Gastrocnemius medialis (tissue), 4 donors: ENCODE data around the gene RXRB. TPM values are rescaled to one million over a fixed set of nuclear protein-coding genes. Genes with fewer than 3 reads are reported as not detected.

Source experiments
- ATAC-seq, 2 donors: fragments of 150-250 bp; one replicate each; pipeline ENCODE4 v1.9.1; 2016
- DNase-seq, 2 donors: peaks; one replicate each; pipeline ENCODE4 v3.0.0-alpha.2; 2019
- H3K27ac ChIP-seq, 4 donors: fragments of 200-600 bp; sonication (generic); 1 replicate in 1 of 4; 2 replicates in 3 of 4; pipeline ENCODE4 v1.5.1; 2016 to 2018; ENCODE audit warnings: mild to moderate bottlenecking in 2 of 4, moderate library complexity in 1 of 4
- H3K27me3 ChIP-seq, 3 donors: fragments of 200-600 bp; sonication (generic) in 2 of 3; 1 replicate in 1 of 3; 2 replicates in 2 of 3; pipeline versions ENCODE4 v1.5.1 to v1.6.0; 2016 to 2019; ENCODE audit warnings: mild to moderate bottlenecking in 1 of 3, moderate library complexity in 1 of 3
- H3K36me3 ChIP-seq, 2 donors: fragments of 200-600 bp; sonication (generic) in 1 of 2; one replicate each; pipeline ENCODE4 v1.5.1; 2017 to 2018
- H3K4me1 ChIP-seq, 2 donors: fragments of 200-600 bp; sonication (generic) in 1 of 2; one replicate each; pipeline ENCODE4 v1.5.1; 2016 to 2017; ENCODE audit warnings: mild to moderate bottlenecking in 2 of 2
- H3K4me3 ChIP-seq, 4 donors: fragments of 200-600 bp; sonication (generic) in 3 of 4; 1 replicate in 1 of 4; 2 replicates in 3 of 4; pipeline ENCODE4 v1.5.1; 2016 to 2019; ENCODE audit warnings: mild to moderate bottlenecking in 2 of 4
- H3K9me3 ChIP-seq, 3 donors: fragments of 200-600 bp; sonication (generic) in 2 of 3; 1 replicate in 1 of 3; 2 replicates in 2 of 3; pipeline ENCODE4 v1.5.1; 2016 to 2019
- CTCF ChIP-seq, 5 experiments: fragments of 450-650 bp in 3 of 5; fragments of 200-600 bp in 2 of 5; sonication (generic) in 2 of 5; IDR thresholded peaks in 4 of 5; conservative IDR thresholded peaks in 1 of 5; 1 replicate in 4 of 5; 2 replicates in 1 of 5; pipeline ENCODE4 v1.5.1; 2016 to 2019; ENCODE audit warnings: antibody characterized with exemption in 5 of 5, mild to moderate bottlenecking in 3 of 5, moderate library complexity in 3 of 5
- POLR2A ChIP-seq, 2 donors: fragments of 450-650 bp; IDR thresholded peaks; one replicate each; pipeline ENCODE4 v1.6.1; 2017; ENCODE audit warnings: antibody characterized with exemption in 2 of 2, mild to moderate bottlenecking in 2 of 2, moderate library complexity in 2 of 2
- in situ Hi-C, 4 donors: fragments of 200-750 bp; cut with MboI; loops; one replicate each; pipeline versions ENCODE4 v1.15.0 to v1.8.0; 2017; ENCODE audit warnings: low sequenced_read_pairs in 4 of 4
- intact Hi-C: fragments of 100-400 bp; cut with DNase I; formaldehyde crosslinking; loops from one replicate; pipeline ENCODE4 v1.15.1; 2023; ENCODE audit warnings: low total_unique reads
- total RNA-seq, 4 donors: library from RNA; depleted of rRNA; stranded (reverse); fragments of >200 nt; gene quantifications; one replicate each; pipeline versions ENCODE4 v1.1.0 to v1.2.3, GENCODE V29; 2016

RXRB gene
- total RNA-seq, 4 donors from 2014 or later: 20.8 to 38.4 (median 24.6) TPM

- DNase-seq (no peak), ATAC-seq (no peak)
- Histone ChIP-seq H3K27me3 (no peaks in the 10 kb centered on the region), H3K4me3 (no peak overlapping the region), H3K27ac (no peak overlapping the region), H3K36me3 (no peaks in the 10 kb centered on the region), H3K4me1 (no peaks in the 10 kb centered on the region), H3K9me3 (no peaks in the 10 kb centered on the region)
- in situ Hi-C loops: no loop called here
- intact Hi-C loops: no loop called here
- no peak for TF ChIP-seq POLR2A (IDR thresholded peaks at IDR 0.05)
- no peak for TF ChIP-seq CTCF (IDR thresholded peaks at IDR 0.05 in 4 of 5, conservative IDR thresholded peaks at IDR 0.05 in 1 of 5)
Measured at GRCh38 chr6:33185190-33185589, 15.3 kb downstream of the RXRB start.

GRCh38 chr6:33183071-33183683 lies 17.3 kb downstream of the RXRB start:
- H3K4me3 ChIP-seq: no peak overlapping the region
- H3K27ac ChIP-seq: no peak overlapping the region
- ATAC-seq: no peak
- intact Hi-C loops (no loop called here), in situ Hi-C loops (no loop called here)
- DNase-seq: no peak
- no peaks in the 10 kb centered on the region for H3K36me3 ChIP-seq
- H3K27me3 ChIP-seq: no peaks in the 10 kb centered on the region
- H3K4me1 ChIP-seq: no peaks in the 10 kb centered on the region
- H3K9me3 ChIP-seq: no peaks in the 10 kb centered on the region
- TF ChIP-seq POLR2A (IDR thresholded peaks at IDR 0.05) (no peak), CTCF (IDR thresholded peaks at IDR 0.05 in 4 of 5, conservative IDR thresholded peaks at IDR 0.05 in 1 of 5) (no peak)

GRCh38 chr6:33181141-33181540 lies 19.3 kb downstream of the RXRB start:
- Histone ChIP-seq H3K9me3 (no peaks in the 10 kb centered on the region), H3K36me3 (no peaks in the 10 kb centered on the region), H3K27me3 (no peaks in the 10 kb centered on the region), H3K4me1 (no peaks in the 10 kb centered on the region), H3K4me3 (no peak overlapping the region), H3K27ac (no peak overlapping the region)
- TF ChIP-seq POLR2A (IDR thresholded peaks at IDR 0.05): no peak
- TF ChIP-seq CTCF (IDR thresholded peaks at IDR 0.05 in 4 of 5, conservative IDR thresholded peaks at IDR 0.05 in 1 of 5): no peak
- intact Hi-C loops: no loop called here
- DNase-seq: no peak
- in situ Hi-C loops: no loop called here
- ATAC-seq: no peak

- H3K27ac ChIP-seq: no peak overlapping the region
- H3K36me3 ChIP-seq: no peaks in the 10 kb centered on the region
- intact Hi-C loops: no loop called here
- no peaks in the 10 kb centered on the region for H3K4me1 ChIP-seq
- in situ Hi-C loops: no loop called here
- no peaks in the 10 kb centered on the region for H3K9me3 ChIP-seq
- no peak overlapping the region for H3K4me3 ChIP-seq
- no peak for DNase-seq
- TF ChIP-seq POLR2A (IDR thresholded peaks at IDR 0.05) (no peak), CTCF (IDR thresholded peaks at IDR 0.05 in 4 of 5, conservative IDR thresholded peaks at IDR 0.05 in 1 of 5) (no peak)
- ATAC-seq: no peak
- no peaks in the 10 kb centered on the region for H3K27me3 ChIP-seq
Measured at GRCh38 chr6:33178755-33179475, 21.6 kb downstream of the RXRB start.
